ENCODE results near the gene CERS2. TPM values are rescaled to one million over a fixed set of nuclear protein-coding genes. Genes with fewer than 3 reads are reported as not detected.

The CERS2 gene
- 100 to 1,000 TPM in 1 of 2 donors, 10 to 100 TPM in 1; 72.0 to 105 TPM for total RNA-seq
- long read RNA-seq, transcript CERS2-205 (11 exons, 2,505 nt) = major isoform, 79 of 89 reads
- long read RNA-seq, partial matches to known transcripts = 1 of 89 reads
- long read RNA-seq, other reads (novel, unspliced or antisense) = 6 of 89 reads

- ATAC-seq (peak; percentile 73 to 83), DNase-seq (peak; percentile 86)
- intact Hi-C loops (cut with DNase I) = loop anchor here in 1 of 2 donors (10.0 kb wide), 1 partner anchor 50 kb away; the partner anchor contains the start of gene SETDB1
These were observed at the start of gene CERS2 for GRCh38 chr1:150974580-150975478. Gene CERS2, minus strand, starts transcription at chr1:150974835. Its CDS starts 5,745 bp downstream, at chr1:150969090.

GRCh38 chr1:151013518-151013917, 38.9 kb upstream of the CERS2 start:
- ATAC-seq (peak; percentile 76 to 85), DNase-seq (peak; percentile 56)

GRCh38 chr1:151012684-151013471, 38.2 kb upstream of the CERS2 start:
- peak; percentile 44 to 71 for ATAC-seq
- DNase-seq = peak; percentile 30

More at GRCh38 chr1:151013518-151013917, 38.9 kb upstream of the CERS2 start:
- intact Hi-C loops (cut with DNase I) = no loop called here

GRCh38 chr1:151011154-151011850, 36.7 kb upstream of the CERS2 start:
- intact Hi-C loops (cut with DNase I) = no loop called here

More at GRCh38 chr1:151012684-151013471, 38.2 kb upstream of the CERS2 start:
- intact Hi-C loops (cut with DNase I) = no loop called here

GRCh38 chr1:151010346-151010726, 35.7 kb upstream of the CERS2 start:
- ATAC-seq (no peak), DNase-seq (no peak)
- intact Hi-C loops (cut with DNase I) = no loop called here

More at GRCh38 chr1:151011154-151011850, 36.7 kb upstream of the CERS2 start:
- ATAC-seq (no peak), DNase-seq (no peak)

GRCh38 chr1:151009674-151010345, 35.2 kb upstream of the CERS2 start:
- ATAC-seq = no peak
- DNase-seq = no peak
- intact Hi-C loops (cut with DNase I) = loop anchor here in 1 of 2 donors (10.0 kb wide), 1 partner anchor 45 kb away; the partner anchor contains the start of gene CDC42SE1

GRCh38 chr1:151009206-151009587, 34.6 kb upstream of the CERS2 start:
- intact Hi-C loops (cut with DNase I) = loop anchor here in 1 of 2 donors (10.0 kb wide), 1 partner anchor 46 kb away; the partner anchor contains the start of gene CDC42SE1

GRCh38 chr1:151008244-151009205, 33.9 kb upstream of the CERS2 start, which contains the start of gene PRUNE1:
Gene PRUNE1, plus strand, starts transcription at chr1:151008449. Its CDS starts 184 bp downstream, at chr1:151008633.
- intact Hi-C loops (cut with DNase I) = loop anchor here in 1 of 2 donors (10.0 kb wide), 1 partner anchor 46 kb away; the partner anchor contains the start of gene CDC42SE1
- peak; percentile 91 to 93 for ATAC-seq
- DNase-seq = peak; percentile 98

More at GRCh38 chr1:151009206-151009587, 34.6 kb upstream of the CERS2 start:
- DNase-seq = no peak
- ATAC-seq = no peak

- intact Hi-C loops (cut with DNase I) = loop anchor here in 1 of 2 donors (10.0 kb wide), 1 partner anchor 47 kb away; the partner anchor contains the start of gene CDC42SE1
- ATAC-seq = no peak
- DNase-seq = no peak
These were observed 33.2 kb upstream of the CERS2 start for GRCh38 chr1:151007853-151008243.

- intact Hi-C loops (cut with DNase I) = loop anchor here in 1 of 2 donors (10.0 kb wide), 1 partner anchor 48 kb away; the partner anchor contains the start of gene CDC42SE1
- ATAC-seq (peak; percentile 79 to 82), DNase-seq (peak; percentile 72)
These were observed 31.9 kb upstream of the CERS2 start, which contains the start of gene MINDY1 for GRCh38 chr1:151006327-151007052. Gene MINDY1, minus strand, starts transcription at chr1:151006902. Its CDS starts 4,285 bp downstream, at chr1:151002617.

- ATAC-seq (no peak), DNase-seq (no peak)
- intact Hi-C loops (cut with DNase I) = loop anchor here in 1 of 2 donors (10.0 kb wide), 1 partner anchor 49 kb away; the partner anchor contains the start of gene CDC42SE1
These were observed 31.2 kb upstream of the CERS2 start for GRCh38 chr1:151005729-151006319.

GRCh38 chr1:151003180-151003579, 28.5 kb upstream of the CERS2 start:
- no peak for ATAC-seq
- no peak for DNase-seq
- intact Hi-C loops (cut with DNase I) = loop anchor here (2.0 to 10.0 kb wide), 2 partner anchors 22 to 52 kb away; partner anchors contain the start of gene CDC42SE1 (in 1 of the 2)

GRCh38 chr1:151002611-151003010, 28.0 kb upstream of the CERS2 start:
- no peak for DNase-seq
- intact Hi-C loops (cut with DNase I) = loop anchor here (2.0 to 10.0 kb wide), 2 partner anchors 22 to 52 kb away; partner anchors contain the start of gene CDC42SE1 (in 1 of the 2)
- no peak for ATAC-seq

- DNase-seq (no peak), ATAC-seq (no peak)
- intact Hi-C loops (cut with DNase I) = loop anchor here (2.0 to 10.0 kb wide), 2 partner anchors 21 to 53 kb away; partner anchors contain the start of gene CDC42SE1 (in 1 of the 2)
These were observed 27.4 kb upstream of the CERS2 start for GRCh38 chr1:151002051-151002450.

- DNase-seq (no peak), ATAC-seq (no peak)
- intact Hi-C loops (cut with DNase I) = loop anchor here (2.0 to 10.0 kb wide), 2 partner anchors 21 to 53 kb away; partner anchors contain the start of gene CDC42SE1 (in 1 of the 2)
These were observed 27.0 kb upstream of the CERS2 start for GRCh38 chr1:151001602-151002001.
